Pancreas (tissue), 10 donors: Measurements from ENCODE around the gene FOXB1. TPM values are rescaled to one million over a fixed set of nuclear protein-coding genes. Genes with fewer than 3 reads are reported as not detected.

ENCODE experiments used
- ATAC-seq, 4 donors: fragments of 200-7000 bp; cut with Tn5 transposase; one replicate each; pipeline versions ENCODE4 v1.8.0 to v1.9.1; 2020; ENCODE audit warnings: mild to moderate bottlenecking in 4 of 4, moderate library complexity in 4 of 4
- DNase-seq, 6 donors: peaks; one replicate each; pipeline ENCODE4 v3.0.0-alpha.2; 2020
- FAIRE-seq: peaks from 2 replicates; lab custom pipeline; 2012; peaks lifted over from hg19 to GRCh38; lab: Jason Lieb, UNC
- H3K27ac ChIP-seq, 4 donors: fragments of 200-600 bp; sonication (generic); 1 replicate in 3 of 4; 2 replicates in 1 of 4; pipeline versions ENCODE4 v1.5.0 to v1.8.0; 2020
- H3K27me3 ChIP-seq, 4 donors: fragments of 200-600 bp; one replicate each; pipeline ENCODE4 v1.8.0; 2021
- H3K36me3 ChIP-seq, 3 donors: fragments of 200-600 bp; sonication (generic) in 1 of 3; one replicate each; pipeline versions ENCODE4 v1.5.0 to v1.8.0; 2020 to 2021
- H3K4me1 ChIP-seq, 3 donors: fragments of 200-600 bp; one replicate each; pipeline ENCODE4 v1.8.0; 2021
- H3K4me3 ChIP-seq, 4 donors: fragments of 200-600 bp; sonication (generic) in 2 of 4; one replicate each; pipeline versions ENCODE4 v1.5.0 to v1.8.0; 2020 to 2021
- H3K9me3 ChIP-seq, 4 donors: fragments of 200-600 bp; one replicate each; pipeline ENCODE4 v1.8.0; 2021
- CTCF ChIP-seq, 4 donors: fragments of 200-600 bp; sonication (generic) in 3 of 4; IDR thresholded peaks; one replicate each; pipeline versions ENCODE4 v1.5.0 to v1.8.0; 2021; ENCODE audit warnings: antibody characterized with exemption in 4 of 4
- WGBS, 2 donors: extraction: QIAGEN DNeasy Blood & Tissue Kit; methylation state at CpG; one replicate each; pipeline ENCODE4 v1.1.7; 2013; 5-methylcytosine and 5-hydroxymethylcytosine counted together
- intact Hi-C, 3 donors: fragments of 100-400 bp; cut with DNase I; formaldehyde crosslinking; loops; one replicate each; pipeline versions ENCODE4 v1.11.1 to v1.14.2; 2022
- polyA plus RNA-seq, 2 donors: library from polyadenylated mRNA; stranded (reverse); fragments of 200-250 nt; gene quantifications; one replicate each; pipeline ENCODE4 v1.2.3, GENCODE V29; 2013
- total RNA-seq, 6 donors: library from RNA; stranded (reverse); fragmentation: NEBNext Ultra II Directional in 4 of 6; extraction: Animal tissue kit (Norgen Biotek cat#: 25700) in 4 of 6; gene quantifications; one replicate each; pipeline versions ENCODE4 v1.2.1 to v1.2.4, GENCODE V29; 2021 to 2023
- donor health status: healthy with polysubstance abuse.
- donor health status: DM: no; HTN: no; CAD: no; lungs with moderate emphysema.
- donor health status: DM: no; HTN: no; CAD: no.
- donor health status: control.
- donor health status: control.
- donor health status: Bipolar disorder and iron deficiency.
- donor health status: DM: yes; HTN: yes; CAD: no.
- donor health status: DM: no; HTN: no; CAD: no.
- donor health status: DM: no; HTN: no; CAD: no.
- donor health status: DM: yes; HTN: yes; CAD: no.

FOXB1 gene
- total and polyA plus RNA-seq, 8 donors = not detected

GRCh38 chr15:60047701-60048100 is 43.6 kb downstream of the FOXB1 start:
- no peaks in the 10 kb centered on the region for H3K36me3 ChIP-seq
- DNase-seq = no peak
- no peak for TF ChIP-seq CTCF (IDR thresholded peaks at IDR 0.05)
- no peak for FAIRE-seq
- H3K9me3 ChIP-seq = no peaks in the 10 kb centered on the region
- no peaks in the 10 kb centered on the region for H3K4me1 ChIP-seq
- peaks cover 0 to 7% (median 0%) of the 10 kb centered on the region in 4 donors for H3K27me3 ChIP-seq
- no peak for ATAC-seq
- intact Hi-C loops = no loop called here
- whole genome bisulfite sequencing, 2 donors = 21 to 27% methylated on average over 1 of the region's 1 CpG
- no peak overlapping the region for H3K27ac ChIP-seq
- H3K4me3 ChIP-seq = no peak overlapping the region

GRCh38 chr15:60049948-60050347 is 45.8 kb downstream of the FOXB1 start:
- ATAC-seq (no peak), FAIRE-seq (no peak), DNase-seq (no peak)
- Histone ChIP-seq H3K4me1 (no peaks in the 10 kb centered on the region), H3K4me3 (no peak overlapping the region), H3K36me3 (no peaks in the 10 kb centered on the region), H3K27ac (no peak overlapping the region), H3K9me3 (no peaks in the 10 kb centered on the region), H3K27me3 (peaks cover 0 to 7% (median 0%) of the 10 kb centered on the region in 4 donors)
- no peak for TF ChIP-seq CTCF (IDR thresholded peaks at IDR 0.05)
- intact Hi-C loops = no loop called here
- WGBS, 2 donors = 73 to 75% methylated on average over 1 of the region's 1 CpG

- no peak for ATAC-seq
- WGBS, 2 donors = 71 to 75% methylated on average over 2 of the region's 2 CpGs
- Histone ChIP-seq H3K4me3 (no peak overlapping the region), H3K4me1 (no peaks in the 10 kb centered on the region), H3K36me3 (no peaks in the 10 kb centered on the region), H3K27me3 (peaks cover 0 to 6% (median 2%) of the 10 kb centered on the region in 4 donors), H3K9me3 (no peaks in the 10 kb centered on the region), H3K27ac (no peak overlapping the region)
- no peak for DNase-seq
- TF ChIP-seq CTCF (IDR thresholded peaks at IDR 0.05) = no peak
- intact Hi-C loops = no loop called here
- FAIRE-seq = no peak
Measured at GRCh38 chr15:60052796-60053195, 48.7 kb downstream of the FOXB1 start.

- Histone ChIP-seq H3K4me3 (no peak overlapping the region), H3K27ac (no peak overlapping the region), H3K4me1 (no peaks in the 10 kb centered on the region), H3K9me3 (no peaks in the 10 kb centered on the region), H3K36me3 (no peaks in the 10 kb centered on the region), H3K27me3 (peaks cover 0 to 3% (median 0%) of the 10 kb centered on the region in 4 donors)
- no peak for FAIRE-seq
- TF ChIP-seq CTCF (IDR thresholded peaks at IDR 0.05) = no peak
- intact Hi-C loops = no loop called here
- no peak for ATAC-seq
- DNase-seq = no peak
- 77 to 87% methylated on average over 2 of the region's 2 CpGs for WGBS, 2 donors
Measured at GRCh38 chr15:60054472-60054871, 50.4 kb downstream of the FOXB1 start.
